Aorta (tissue), 5 donors: Measurements from ENCODE around the gene TARBP1. TPM values are rescaled to one million over a fixed set of nuclear protein-coding genes. Genes with fewer than 3 reads are reported as not detected.
"Not testable (repeated sequence)": the region's sequence is repeated elsewhere in the genome, so short reads cannot be mapped to it uniquely, and the experiment has no call there.

ENCODE experiments used
- ATAC-seq: fragments of 200-7000 bp; cut with Tn5 transposase; one replicate; pipeline ENCODE4 v1.9.1; 2022; ENCODE audit warnings: moderate library complexity; ENCODE audit not compliant: low FRiP score
- DNase-seq, 2 donors: peaks; one replicate each; pipeline ENCODE4 v3.0.0-alpha.2; 2020
- H3K27ac ChIP-seq, 2 donors: one replicate each; pipeline ENCODE4 v1.5.1; 2013; ENCODE audit warnings: low read length in 2 of 2, mild to moderate bottlenecking in 2 of 2, moderate library complexity in 2 of 2, control low read depth in 1 of 2, inconsistent platforms in 1 of 2, low read depth in 1 of 2
- H3K27me3 ChIP-seq, 2 donors: one replicate each; pipeline ENCODE4 v1.6.1; 2013; ENCODE audit warnings: control low read depth in 1 of 2, low read length in 1 of 2, mild to moderate bottlenecking in 1 of 2, moderate library complexity in 1 of 2; ENCODE audit not compliant: insufficient read depth in 2 of 2, control insufficient read depth in 1 of 2
- H3K36me3 ChIP-seq, 2 donors: one replicate each; pipeline ENCODE4 v1.6.1; 2013; ENCODE audit warnings: control low read depth in 1 of 2, low read length in 1 of 2, mild to moderate bottlenecking in 1 of 2; ENCODE audit not compliant: insufficient read depth in 2 of 2, control insufficient read depth in 1 of 2
- H3K4me1 ChIP-seq, 2 donors: one replicate each; pipeline ENCODE4 v1.6.1; 2013; ENCODE audit warnings: low read length in 2 of 2, control low read depth in 1 of 2, mild to moderate bottlenecking in 1 of 2, moderate library complexity in 1 of 2; ENCODE audit not compliant: insufficient read depth in 2 of 2, control insufficient read depth in 1 of 2
- H3K4me3 ChIP-seq, 2 donors: one replicate each; pipeline ENCODE4 v1.5.1; 2013; ENCODE audit warnings: low read length in 2 of 2, control low read depth in 1 of 2, mild to moderate bottlenecking in 1 of 2
- H3K9me3 ChIP-seq: one replicate; pipeline ENCODE4 v1.6.1; 2013; ENCODE audit warnings: mild to moderate bottlenecking, low read length; ENCODE audit not compliant: control insufficient read depth
- WGBS, 2 donors: extraction: QIAGEN DNeasy Blood & Tissue Kit; methylation state at CpG; one replicate each; pipeline ENCODE4 v1.1.7; 2013; 5-methylcytosine and 5-hydroxymethylcytosine counted together
- intact Hi-C, 2 donors: fragments of 100-400 bp; cut with DNase I; formaldehyde crosslinking; loops; one replicate each; pipeline versions ENCODE4 v1.14.2 to v1.15.0; 2022
- polyA plus RNA-seq, 2 donors: library from polyadenylated mRNA; stranded (reverse); fragments of 200-250 nt; gene quantifications; one replicate each; pipeline ENCODE4 v1.2.3, GENCODE V29; 2013
- total RNA-seq, 2 donors: library from RNA; stranded (reverse); fragmentation: NEBNext Ultra II Directional; extraction: Animal tissue kit (Norgen Biotek cat#: 25700); gene quantifications; one replicate each; pipeline ENCODE4 v1.2.1, GENCODE V29; 2021
- donor health status: healthy with polysubstance abuse.
- donor health status: Bipolar disorder and iron deficiency.
- donor health status: DM: no; HTN: no; CAD: no.
- donor health status: DM: no; HTN: no; CAD: no.
- donor health status: DM: yes; HTN: yes; CAD: no.

TARBP1 gene
- total and polyA plus RNA-seq, 4 donors = 3.1 to 23.2 (median 14.2) TPM

GRCh38 chr1:234368320-234369032, 110.5 kb downstream of the TARBP1 start:
- Histone ChIP-seq H3K4me1 (no peaks in the 10 kb centered on the region), H3K9me3 (no peaks in the 10 kb centered on the region), H3K27ac (no peak overlapping the region), H3K27me3 (no peaks in the 10 kb centered on the region), H3K36me3 (no peaks in the 10 kb centered on the region), H3K4me3 (no peak overlapping the region)
- ATAC-seq (no peak), DNase-seq (no peak)
- 72 to 74% methylated on average over 12 of the region's 12 CpGs for WGBS, 2 donors
- intact Hi-C loops = no loop called here

GRCh38 chr1:234362558-234362957, 116.4 kb downstream of the TARBP1 start:
- 62 to 82% methylated on average over 2 of the region's 2 CpGs for WGBS, 2 donors
- no peaks in the 10 kb centered on the region for H3K4me1 ChIP-seq
- ATAC-seq (no peak), DNase-seq (no peak)
- H3K36me3 ChIP-seq = no peaks in the 10 kb centered on the region
- H3K27me3 ChIP-seq = peaks cover 0 to 2% of the 10 kb centered on the region in 2 donors
- H3K4me3 ChIP-seq = no peak overlapping the region
- intact Hi-C loops = no loop called here
- H3K9me3 ChIP-seq = no peaks in the 10 kb centered on the region
- H3K27ac ChIP-seq = no peak overlapping the region

DNA sequence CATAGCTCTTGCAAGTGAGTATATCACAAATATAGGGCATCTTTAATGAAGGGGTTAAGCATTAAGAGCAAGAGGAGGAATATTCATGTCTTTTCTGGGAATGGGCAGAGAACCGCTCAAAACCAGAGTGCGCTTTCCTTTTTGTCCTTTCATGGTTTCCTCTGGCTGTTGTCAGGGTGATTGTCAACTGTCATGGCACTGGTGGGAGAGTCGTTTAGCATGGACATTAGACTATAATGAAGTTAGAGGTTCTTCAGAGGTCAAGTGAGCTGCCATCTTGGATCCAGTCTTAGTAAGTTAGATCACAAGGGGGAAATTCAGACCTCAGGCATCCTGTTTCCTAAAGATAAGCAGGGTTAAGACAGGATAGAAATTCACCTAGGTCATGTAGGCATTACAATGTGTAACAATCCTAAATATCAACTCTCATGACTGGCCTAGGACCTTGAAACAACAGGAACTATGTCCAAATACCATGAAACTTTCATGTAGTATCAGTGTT, 117.8 kb downstream of the TARBP1 start:
- no peak for DNase-seq
- H3K27me3 ChIP-seq = peaks cover 0 to 2% of the 10 kb centered on the region in 2 donors
- no peak for ATAC-seq
- H3K4me1 ChIP-seq = no peaks in the 10 kb centered on the region
- intact Hi-C loops = no loop called here
- H3K36me3 ChIP-seq = no peaks in the 10 kb centered on the region
- no peaks in the 10 kb centered on the region for H3K9me3 ChIP-seq
- H3K27ac ChIP-seq = no peak overlapping the region
- WGBS, 2 donors = 91% methylated on average over 3 of the region's 3 CpGs
- H3K4me3 ChIP-seq = no peak overlapping the region

- H3K4me3 ChIP-seq = no peak overlapping the region
- intact Hi-C loops = no loop called here
- ATAC-seq = no peak
- H3K4me1 ChIP-seq = no peaks in the 10 kb centered on the region
- H3K9me3 ChIP-seq = no peaks in the 10 kb centered on the region
- DNase-seq = no peak
- H3K27ac ChIP-seq = no peak overlapping the region
- H3K27me3 ChIP-seq = peaks cover 0 to 2% of the 10 kb centered on the region in 2 donors
- no peaks in the 10 kb centered on the region for H3K36me3 ChIP-seq
Measured at GRCh38 chr1:234357831-234358230, 121.1 kb downstream of the TARBP1 start.

DNA sequence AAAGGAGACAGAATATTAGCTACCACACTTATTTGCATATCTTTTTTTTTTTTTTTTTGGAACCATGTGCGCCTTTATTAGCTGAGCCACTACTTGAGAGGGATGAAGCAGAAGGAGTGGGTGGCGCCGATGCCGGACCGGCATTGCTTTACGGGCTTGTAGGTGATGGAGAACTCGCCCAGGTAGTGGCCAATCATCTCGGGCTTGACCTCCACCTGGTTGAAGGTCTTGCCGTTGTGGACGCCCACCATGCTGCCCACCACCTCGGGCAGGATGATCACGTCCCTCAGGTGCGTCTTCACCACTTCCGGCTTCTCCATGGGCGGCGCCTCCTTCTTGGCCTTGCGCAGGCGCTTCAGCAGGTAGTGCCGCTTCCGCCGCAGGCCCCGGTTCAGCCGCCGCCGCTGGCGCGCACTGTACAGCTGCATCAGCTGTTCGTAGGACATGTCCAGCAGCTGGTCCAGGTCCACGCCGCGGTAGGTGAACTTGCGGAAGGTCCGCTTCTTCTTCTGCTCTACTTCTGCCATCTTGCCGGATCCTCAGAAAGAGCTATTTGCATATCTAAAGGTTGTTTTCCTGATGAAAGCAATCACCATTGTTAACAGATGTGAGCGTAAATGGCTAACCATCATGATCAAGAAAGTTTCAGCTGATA, 122.2 kb downstream of the TARBP1 start:
- intact Hi-C loops, H3K36me3 ChIP-seq, H3K27me3 ChIP-seq, H3K9me3 ChIP-seq, H3K4me1 ChIP-seq, ATAC-seq, H3K27ac ChIP-seq, DNase-seq, H3K4me3 ChIP-seq: not testable (repeated sequence)
- 41 to 48% methylated on average over 35 of the region's 35 CpGs for WGBS, 2 donors

- Histone ChIP-seq H3K27me3 (peaks cover 0 to 2% of the 10 kb centered on the region in 2 donors), H3K4me1 (no peaks in the 10 kb centered on the region), H3K36me3 (no peaks in the 10 kb centered on the region), H3K4me3 (no peak overlapping the region), H3K9me3 (no peaks in the 10 kb centered on the region), H3K27ac (no peak overlapping the region)
- 85 to 86% methylated on average over 3 of the region's 3 CpGs for WGBS, 2 donors
- no peak for ATAC-seq
- no peak for DNase-seq
- intact Hi-C loops = no loop called here
Measured at GRCh38 chr1:234355782-234356510, 123.0 kb downstream of the TARBP1 start.

GRCh38 chr1:234348964-234349363, 130.0 kb downstream of the TARBP1 start:
- 57 to 60% methylated on average over 4 of the region's 4 CpGs for WGBS, 2 donors
- no peak overlapping the region for H3K4me3 ChIP-seq
- DNase-seq = no peak
- intact Hi-C loops = no loop called here
- H3K9me3 ChIP-seq = peaks cover 3% of the 10 kb centered on the region
- no peaks in the 10 kb centered on the region for H3K27me3 ChIP-seq
- H3K36me3 ChIP-seq = no peaks in the 10 kb centered on the region
- no peak overlapping the region for H3K27ac ChIP-seq
- no peak for ATAC-seq
- no peaks in the 10 kb centered on the region for H3K4me1 ChIP-seq

DNA sequence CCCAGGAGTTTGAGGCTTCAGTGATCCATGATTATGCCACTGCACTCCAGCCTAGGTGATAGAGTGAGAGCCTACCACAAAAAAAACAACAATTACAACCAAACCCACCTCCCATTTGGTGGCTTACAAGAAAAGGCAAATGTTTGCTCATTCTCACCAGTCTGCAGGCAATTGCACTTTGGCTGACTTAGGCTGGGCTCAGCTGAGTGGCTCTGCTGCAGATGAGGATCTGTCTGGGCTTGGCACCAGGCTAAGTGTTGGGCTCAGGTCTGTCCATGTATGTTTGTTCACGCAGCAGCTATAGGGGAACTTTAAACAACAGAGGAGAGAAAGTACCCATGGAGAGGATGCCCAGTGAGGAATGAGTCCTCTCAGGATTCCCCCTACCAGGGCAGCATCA, 133.7 kb downstream of the TARBP1 start:
- Histone ChIP-seq H3K27ac (no peak overlapping the region), H3K27me3 (no peaks in the 10 kb centered on the region), H3K4me1 (no peaks in the 10 kb centered on the region), H3K36me3 (no peaks in the 10 kb centered on the region), H3K4me3 (no peak overlapping the region), H3K9me3 (peaks cover 3% of the 10 kb centered on the region)
- DNase-seq (no peak), ATAC-seq (no peak)
- 92 to 94% methylated on average over 1 of the region's 1 CpG for WGBS, 2 donors
- intact Hi-C loops = no loop called here
